Activated naive CD4-positive, alpha-beta T cell treated with anti-CD3 and anti-CD28 coated beads for 36 hours (primary cell): ENCODE results near the gene SLC38A11. TPM values are rescaled to one million over a fixed set of nuclear protein-coding genes. Genes with fewer than 3 reads are reported as not detected.

ENCODE experiments used
- CTCF ChIA-PET: fragments of 350-600 bp; sonication (Branson Sonifier 250); formaldehyde crosslinking; loops from one replicate; lab custom pipeline; 2021; ENCODE audit warnings: antibody characterized with exemption; lab: Charles Lee
- DNase-seq: peaks from one replicate; pipeline ENCODE4 v3.0.0-alpha.2; 2020
- H3K27ac Mint-ChIP-seq: one replicate; pipeline ENCODE4 v1.8.0; 2021; ENCODE audit warnings: mild to moderate bottlenecking, mixed read lengths
- H3K27me3 Mint-ChIP-seq: one replicate; pipeline ENCODE4 v1.8.0; 2021; ENCODE audit warnings: low read depth, mixed read lengths
- H3K36me3 Mint-ChIP-seq: one replicate; pipeline ENCODE4 v1.8.0; 2021; ENCODE audit warnings: low read depth, mixed read lengths
- H3K4me1 Mint-ChIP-seq: one replicate; pipeline ENCODE4 v1.8.0; 2021; ENCODE audit warnings: low read depth, mixed read lengths
- H3K4me3 Mint-ChIP-seq: one replicate; pipeline ENCODE4 v1.8.0; 2021; ENCODE audit warnings: mild to moderate bottlenecking, moderate library complexity, mixed read lengths
- H3K9me3 Mint-ChIP-seq: one replicate; pipeline ENCODE4 v1.8.0; 2021; ENCODE audit warnings: mixed read lengths
- intact Hi-C: fragments of 100-400 bp; cut with micrococcal nuclease; formaldehyde crosslinking; loops from one replicate; pipeline ENCODE4 v1.15.1; 2023
- total RNA-seq, 2 experiments: library from RNA; stranded (reverse); gene quantifications; one replicate each; pipeline ENCODE4 v1.2.3, GENCODE V29; 2021

Gene SLC38A11
- total RNA-seq, 2 experiments from 2014 or later = not detected

GRCh38 chr2:164933671-164934189 lies 21.6 kb downstream of the SLC38A11 start:
- no peaks in the 10 kb centered on the region for H3K36me3 Mint-ChIP-seq
- intact Hi-C loops = loop anchor here (5.0 kb wide), 1 partner anchor 361 kb away; no protein-coding TSS in a partner anchor
- CTCF ChIA-PET = no interaction called here
- no peak overlapping the region for H3K4me3 Mint-ChIP-seq
- H3K4me1 Mint-ChIP-seq = no peaks in the 10 kb centered on the region
- peaks cover 2% of the 10 kb centered on the region for H3K27me3 Mint-ChIP-seq
- no peak overlapping the region for H3K27ac Mint-ChIP-seq
- H3K9me3 Mint-ChIP-seq = peaks cover 4% of the 10 kb centered on the region
- DNase-seq = no peak

- Mint-ChIP-seq H3K36me3 (no peaks in the 10 kb centered on the region), H3K9me3 (peaks cover 4% of the 10 kb centered on the region), H3K4me3 (no peak overlapping the region), H3K27ac (no peak overlapping the region), H3K4me1 (no peaks in the 10 kb centered on the region), H3K27me3 (peaks cover 2% of the 10 kb centered on the region)
- CTCF ChIA-PET = no interaction called here
- intact Hi-C loops = loop anchor here (5.0 kb wide), 1 partner anchor 360 kb away; no protein-coding TSS in a partner anchor
- DNase-seq = no peak
These were observed 22.9 kb downstream of the SLC38A11 start for GRCh38 chr2:164932377-164932776.

- CTCF ChIA-PET = no interaction called here
- H3K9me3 Mint-ChIP-seq = peaks cover 4% of the 10 kb centered on the region
These were observed 27.1 kb downstream of the SLC38A11 start for GRCh38 chr2:164928101-164928673.

GRCh38 chr2:164922134-164922533 lies 33.2 kb downstream of the SLC38A11 start:
- Mint-ChIP-seq H3K27ac (no peak overlapping the region), H3K4me1 (no peaks in the 10 kb centered on the region), H3K4me3 (no peak overlapping the region), H3K36me3 (no peaks in the 10 kb centered on the region), H3K9me3 (no peaks in the 10 kb centered on the region), H3K27me3 (no peaks in the 10 kb centered on the region)
- no peak for DNase-seq
- intact Hi-C loops = no loop called here
- CTCF ChIA-PET = no interaction called here

More at GRCh38 chr2:164928101-164928673, 27.1 kb downstream of the SLC38A11 start:
- no peaks in the 10 kb centered on the region for H3K36me3 Mint-ChIP-seq
- H3K4me1 Mint-ChIP-seq = no peaks in the 10 kb centered on the region
- H3K4me3 Mint-ChIP-seq = no peak overlapping the region
- H3K27ac Mint-ChIP-seq = no peak overlapping the region
- DNase-seq = no peak
- H3K27me3 Mint-ChIP-seq = peaks cover 2% of the 10 kb centered on the region
- intact Hi-C loops = no loop called here

- Mint-ChIP-seq H3K27me3 (no peaks in the 10 kb centered on the region), H3K27ac (no peak overlapping the region), H3K9me3 (no peaks in the 10 kb centered on the region), H3K4me3 (no peak overlapping the region), H3K36me3 (no peaks in the 10 kb centered on the region), H3K4me1 (no peaks in the 10 kb centered on the region)
- CTCF ChIA-PET = no interaction called here
- intact Hi-C loops = no loop called here
- no peak for DNase-seq
These were observed 34.9 kb downstream of the SLC38A11 start for GRCh38 chr2:164920430-164920829.

GRCh38 chr2:164917296-164917903 lies 37.9 kb downstream of the SLC38A11 start:
- no peak overlapping the region for H3K27ac Mint-ChIP-seq
- no peaks in the 10 kb centered on the region for H3K36me3 Mint-ChIP-seq
- H3K9me3 Mint-ChIP-seq = no peaks in the 10 kb centered on the region
- H3K4me1 Mint-ChIP-seq = no peaks in the 10 kb centered on the region
- no peak overlapping the region for H3K4me3 Mint-ChIP-seq
- DNase-seq = peak; percentile 6
- intact Hi-C loops = loop anchor here (1.0 kb wide), 1 partner anchor 180 kb away; no protein-coding TSS in a partner anchor
- CTCF ChIA-PET = no interaction called here
- peaks cover 6% of the 10 kb centered on the region for H3K27me3 Mint-ChIP-seq

GRCh38 chr2:164915566-164915965 lies 39.8 kb downstream of the SLC38A11 start:
- H3K27ac Mint-ChIP-seq = no peak overlapping the region
- DNase-seq = no peak
- H3K9me3 Mint-ChIP-seq = no peaks in the 10 kb centered on the region
- peaks cover 6% of the 10 kb centered on the region for H3K27me3 Mint-ChIP-seq
- CTCF ChIA-PET = no interaction called here
- intact Hi-C loops = no loop called here
- H3K4me1 Mint-ChIP-seq = no peaks in the 10 kb centered on the region
- no peak overlapping the region for H3K4me3 Mint-ChIP-seq
- H3K36me3 Mint-ChIP-seq = no peaks in the 10 kb centered on the region

GRCh38 chr2:164913640-164914350 lies 41.5 kb downstream of the SLC38A11 start:
- DNase-seq = no peak
- CTCF ChIA-PET = no interaction called here
- Mint-ChIP-seq H3K27me3 (peaks cover 6% of the 10 kb centered on the region), H3K36me3 (no peaks in the 10 kb centered on the region), H3K27ac (peak overlapping the region; percentile 9), H3K4me3 (no peak overlapping the region), H3K4me1 (peaks cover 3% of the 10 kb centered on the region), H3K9me3 (no peaks in the 10 kb centered on the region)
- intact Hi-C loops = loop anchor here (1.0 to 5.0 kb wide), 3 partner anchors 41 to 176 kb away; partner anchors contain the start of genes COBLL1 and SLC38A11

- Mint-ChIP-seq H3K9me3 (no peaks in the 10 kb centered on the region), H3K27ac (no peak overlapping the region), H3K27me3 (peaks cover 6% of the 10 kb centered on the region), H3K4me3 (no peak overlapping the region), H3K36me3 (no peaks in the 10 kb centered on the region), H3K4me1 (peaks cover 3% of the 10 kb centered on the region)
- CTCF ChIA-PET = no interaction called here
- intact Hi-C loops = loop anchor here (1.0 to 5.0 kb wide), 3 partner anchors 42 to 176 kb away; partner anchors contain the start of genes COBLL1 and SLC38A11
- DNase-seq = no peak
These were observed 42.3 kb downstream of the SLC38A11 start for GRCh38 chr2:164913011-164913410.

GRCh38 chr2:164911832-164912231 lies 43.5 kb downstream of the SLC38A11 start:
- DNase-seq = no peak
- H3K27me3 Mint-ChIP-seq = peaks cover 6% of the 10 kb centered on the region
- H3K4me3 Mint-ChIP-seq = no peak overlapping the region
- no peaks in the 10 kb centered on the region for H3K36me3 Mint-ChIP-seq
- intact Hi-C loops = loop anchor here (2.0 to 5.0 kb wide), 2 partner anchors 43 to 70 kb away; partner anchors contain the start of genes COBLL1 and SLC38A11
- CTCF ChIA-PET = no interaction called here
- H3K4me1 Mint-ChIP-seq = peaks cover 3% of the 10 kb centered on the region
- H3K27ac Mint-ChIP-seq = no peak overlapping the region
- no peaks in the 10 kb centered on the region for H3K9me3 Mint-ChIP-seq

GRCh38 chr2:164910101-164910899 lies 45.0 kb downstream of the SLC38A11 start:
- Mint-ChIP-seq H3K27ac (no peak overlapping the region), H3K27me3 (peaks cover 6% of the 10 kb centered on the region), H3K36me3 (no peaks in the 10 kb centered on the region), H3K4me1 (peaks cover 3% of the 10 kb centered on the region), H3K4me3 (no peak overlapping the region), H3K9me3 (no peaks in the 10 kb centered on the region)
- peak; percentile 60 for DNase-seq
- intact Hi-C loops = loop anchor here (1.0 to 5.0 kb wide), 3 partner anchors 14 to 149 kb away; partner anchors contain the start of gene COBLL1
- CTCF ChIA-PET = interaction anchor here (0.6 kb wide), 1 partner anchor 77 kb away, joined by 4 read pairs; no protein-coding TSS in a partner anchor
